B cell (primary cell): Measurements from ENCODE around the gene CFTR. TPM values are rescaled to one million over a fixed set of nuclear protein-coding genes. Genes with fewer than 3 reads are reported as not detected.

Source experiments
- ATAC-seq: fragments of 200-7000 bp; cut with Tn5 transposase; one replicate; pipeline ENCODE4 v1.10.0; 2021; ENCODE audit warnings: low read depth, mild to moderate bottlenecking, moderate number of reproducible peaks, moderate library complexity
- CTCF ChIA-PET: fragments of 350-600 bp; sonication (Branson Sonifier 250); formaldehyde crosslinking; loops from one replicate; lab custom pipeline; 2021; ENCODE audit warnings: antibody characterized with exemption, inconsistent platforms; lab: Charles Lee
- POLR2A ChIA-PET: fragments of 350-600 bp; sonication (Branson Sonifier 250); formaldehyde crosslinking; loops from one replicate; lab custom pipeline; 2021; ENCODE audit warnings: antibody characterized with exemption; lab: Charles Lee
- DNase-seq: peaks from one replicate; pipeline ENCODE4 v3.0.0; 2013
- H2AFZ ChIP-seq: 2 replicates; pipeline ENCODE4 v1.6.1; 2012; ENCODE audit warnings: mild to moderate bottlenecking, low read depth, low read length; ENCODE audit not compliant: insufficient read depth, poor library complexity, severe bottlenecking
- H3K27ac ChIP-seq, 2 donors: 1 replicate in 1 of 2; 2 replicates in 1 of 2; pipeline ENCODE4 v1.5.1; 2012 to 2013; ENCODE audit warnings: low read length in 2 of 2, mild to moderate bottlenecking in 2 of 2, moderate library complexity in 1 of 2
- H3K27me3 ChIP-seq, 4 experiments: fragments of 200-600 bp in 1 of 4; sonication (generic) in 1 of 4; replicated peaks in 1 of 4; 1 replicate in 2 of 4; 2 replicates in 2 of 4; pipeline versions ENCODE4 v1.6.1 to v1.7.0; 2013 to 2016; ENCODE audit warnings: low read length in 3 of 4, mild to moderate bottlenecking in 2 of 4, mixed read lengths in 1 of 4, moderate library complexity in 1 of 4; ENCODE audit not compliant: insufficient read depth in 4 of 4, control insufficient read depth in 3 of 4; ENCODE audit errors: control extremely low read depth in 1 of 4
- H3K36me3 ChIP-seq, 2 experiments: replicated peaks in 1 of 2; 1 replicate in 1 of 2; 2 replicates in 1 of 2; pipeline versions ENCODE4 v1.6.1 to v1.7.1; 2013; ENCODE audit warnings: low read length in 1 of 2; ENCODE audit not compliant: insufficient read depth in 2 of 2, control insufficient read depth in 1 of 2; ENCODE audit errors: control extremely low read depth in 1 of 2, extremely low read depth in 1 of 2
- H3K4me1 ChIP-seq, 2 donors: fragments of 200-600 bp in 1 of 2; sonication (generic) in 1 of 2; 1 replicate in 1 of 2; 2 replicates in 1 of 2; pipeline versions ENCODE4 v1.5.1 to v1.6.1; 2013 to 2017; ENCODE audit warnings: low read length in 2 of 2; ENCODE audit not compliant: control insufficient read depth in 2 of 2, insufficient read depth in 2 of 2
- H3K4me2 ChIP-seq: replicated peaks from 2 replicates; pipeline ENCODE3; 2012; ENCODE audit warnings: mild to moderate bottlenecking, low read depth, low read length; ENCODE audit not compliant: poor library complexity, severe bottlenecking
- H3K4me3 ChIP-seq, 5 experiments: fragments of 200-600 bp in 1 of 5; sonication (generic) in 1 of 5; 1 replicate in 3 of 5; 2 replicates in 2 of 5; pipeline versions ENCODE4 v1.5.1 to v1.7.0; 2011 to 2016; ENCODE audit warnings: low read length in 4 of 5, mild to moderate bottlenecking in 4 of 5, low read depth in 2 of 5, control low read depth in 1 of 5, moderate library complexity in 1 of 5; ENCODE audit not compliant: insufficient read depth in 1 of 5; ENCODE audit errors: control extremely low read depth in 1 of 5, extremely low read depth in 1 of 5
- H3K79me2 ChIP-seq: fragments of 200-600 bp; sonication (generic); one replicate; pipeline ENCODE4 v1.6.0; 2016; ENCODE audit warnings: low read length; ENCODE audit not compliant: control insufficient read depth, insufficient read depth
- H3K9ac ChIP-seq: fragments of 200-600 bp; sonication (generic); 2 replicates; pipeline ENCODE4 v1.6.1; 2017; ENCODE audit warnings: mild to moderate bottlenecking, low read length, moderate library complexity
- H3K9me3 ChIP-seq, 3 donors: one replicate each; pipeline versions ENCODE4 v1.6.1 to v1.7.1; 2013; ENCODE audit warnings: low read length in 2 of 3; ENCODE audit not compliant: control insufficient read depth in 2 of 3, insufficient read depth in 1 of 3; ENCODE audit errors: control extremely low read depth in 1 of 3
- H4K20me1 ChIP-seq: 2 replicates; pipeline ENCODE4 v1.6.0; 2012; ENCODE audit warnings: mild to moderate bottlenecking, low read length; ENCODE audit not compliant: insufficient read depth, control insufficient read depth, poor library complexity, severe bottlenecking
- H3K27ac Mint-ChIP-seq: one replicate; pipeline ENCODE4 v1.8.0; 2021; ENCODE audit warnings: mixed read lengths
- H3K27me3 Mint-ChIP-seq: one replicate; pipeline ENCODE4 v1.8.0; 2021; ENCODE audit warnings: mixed read lengths
- H3K4me1 Mint-ChIP-seq: one replicate; pipeline ENCODE4 v1.8.0; 2021; ENCODE audit warnings: mixed read lengths
- H3K4me3 Mint-ChIP-seq: one replicate; pipeline ENCODE4 v1.8.0; 2021; ENCODE audit warnings: mixed read lengths
- H3K9me3 Mint-ChIP-seq: one replicate; pipeline ENCODE4 v1.8.0; 2022; ENCODE audit warnings: mixed read lengths; ENCODE audit not compliant: insufficient read depth
- EZH2 ChIP-seq: IDR thresholded peaks from 2 replicates; pipeline ENCODE4 v1.6.1; 2012; ENCODE audit warnings: borderline replicate concordance, low read depth, mild to moderate bottlenecking, moderate library complexity, low read length; ENCODE audit not compliant: insufficient read depth, poor library complexity, severe bottlenecking
- WGBS: methylation state at CpG from one replicate; pipeline ENCODE4 v1.1.5; 2013; ENCODE audit warnings: missing lambda C conversion rate; ENCODE audit not compliant: insufficient coverage; 5-methylcytosine and 5-hydroxymethylcytosine counted together
- intact Hi-C: fragments of 100-400 bp; cut with micrococcal nuclease; formaldehyde crosslinking; loops from one replicate; pipeline ENCODE4 v1.10.0; 2022
- polyA plus RNA-seq: library from polyadenylated mRNA; depleted of rRNA; stranded (reverse); fragments of >200 nt; gene quantifications from 2 replicates; pipeline ENCODE4 v1.2.3, GENCODE V29; 2012
- total RNA-seq, 2 donors: library from RNA; stranded (reverse); fragments of 120-200 nt in 1 of 2; gene quantifications; 1 replicate in 1 of 2; 2 replicates in 1 of 2; pipeline versions ENCODE4 v1.2.3 to v1.2.4, GENCODE V29; 2013 to 2022
- TF ChIP-seq, protein P1 (sequence below): fragments of 200-600 bp; IDR thresholded peaks from one replicate; pipeline ENCODE4 v1.8.0; 2022; ENCODE audit warnings: antibody characterized with exemption, mild to moderate bottlenecking

Gene CFTR
- total and polyA plus RNA-seq, 2 donors (not counting 1 experiment from before 2014, with no cell fraction given), result not detected

DNA sequence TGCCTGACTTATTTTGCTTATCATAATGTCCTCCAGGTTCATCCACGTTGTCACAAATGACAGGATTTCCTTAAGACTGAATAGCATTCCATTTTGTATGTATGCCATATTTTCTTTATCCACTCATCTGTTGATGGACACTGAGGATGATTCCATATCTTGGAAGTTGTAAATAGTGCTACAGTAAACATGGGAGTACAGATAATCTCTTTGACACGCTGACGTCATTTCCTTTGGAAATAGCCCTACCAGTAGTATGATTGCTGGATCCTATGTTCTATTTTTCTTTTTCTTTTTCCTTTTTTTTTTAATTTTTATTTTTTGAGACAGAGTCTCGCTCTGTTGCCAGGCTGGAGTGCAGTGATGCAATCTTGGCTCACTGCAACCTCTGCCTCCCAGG lies 225.8 kb downstream of the CFTR start:
- Histone ChIP-seq H3K79me2 (no peaks in the 10 kb centered on the region), H2AFZ (no peak overlapping the region), H3K36me3 (no peaks in the 10 kb centered on the region), H3K27ac (no peak overlapping the region), H4K20me1 (no peaks in the 10 kb centered on the region), H3K4me3 (no peak overlapping the region), H3K27me3 (no peaks in the 10 kb centered on the region), H3K9ac (no peak overlapping the region), H3K4me1 (no peaks in the 10 kb centered on the region), H3K4me2 (no peak overlapping the region), H3K9me3 (no peaks in the 10 kb centered on the region)
- intact Hi-C loops, result no loop called here
- H3K4me3 Mint-ChIP-seq, result no peak overlapping the region
- no peak for DNase-seq
- CTCF ChIA-PET, result interaction anchor here (0.6 kb wide), 1 partner anchor 447 kb away, joined by 5 read pairs; no protein-coding TSS in a partner anchor
- no peaks in the 10 kb centered on the region for H3K4me1 Mint-ChIP-seq
- no CpG with 5 or more reads among the region's 4 CpGs for WGBS
- H3K9me3 Mint-ChIP-seq, result no peaks in the 10 kb centered on the region
- POLR2A ChIA-PET, result no interaction called here
- TF ChIP-seq, protein P1, sequence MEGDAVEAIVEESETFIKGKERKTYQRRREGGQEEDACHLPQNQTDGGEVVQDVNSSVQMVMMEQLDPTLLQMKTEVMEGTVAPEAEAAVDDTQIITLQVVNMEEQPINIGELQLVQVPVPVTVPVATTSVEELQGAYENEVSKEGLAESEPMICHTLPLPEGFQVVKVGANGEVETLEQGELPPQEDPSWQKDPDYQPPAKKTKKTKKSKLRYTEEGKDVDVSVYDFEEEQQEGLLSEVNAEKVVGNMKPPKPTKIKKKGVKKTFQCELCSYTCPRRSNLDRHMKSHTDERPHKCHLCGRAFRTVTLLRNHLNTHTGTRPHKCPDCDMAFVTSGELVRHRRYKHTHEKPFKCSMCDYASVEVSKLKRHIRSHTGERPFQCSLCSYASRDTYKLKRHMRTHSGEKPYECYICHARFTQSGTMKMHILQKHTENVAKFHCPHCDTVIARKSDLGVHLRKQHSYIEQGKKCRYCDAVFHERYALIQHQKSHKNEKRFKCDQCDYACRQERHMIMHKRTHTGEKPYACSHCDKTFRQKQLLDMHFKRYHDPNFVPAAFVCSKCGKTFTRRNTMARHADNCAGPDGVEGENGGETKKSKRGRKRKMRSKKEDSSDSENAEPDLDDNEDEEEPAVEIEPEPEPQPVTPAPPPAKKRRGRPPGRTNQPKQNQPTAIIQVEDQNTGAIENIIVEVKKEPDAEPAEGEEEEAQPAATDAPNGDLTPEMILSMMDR, result no peak
- no peak for TF ChIP-seq EZH2
- no peaks in the 10 kb centered on the region for H3K27me3 Mint-ChIP-seq
- ATAC-seq, result no peak
- no peak overlapping the region for H3K27ac Mint-ChIP-seq

DNA sequence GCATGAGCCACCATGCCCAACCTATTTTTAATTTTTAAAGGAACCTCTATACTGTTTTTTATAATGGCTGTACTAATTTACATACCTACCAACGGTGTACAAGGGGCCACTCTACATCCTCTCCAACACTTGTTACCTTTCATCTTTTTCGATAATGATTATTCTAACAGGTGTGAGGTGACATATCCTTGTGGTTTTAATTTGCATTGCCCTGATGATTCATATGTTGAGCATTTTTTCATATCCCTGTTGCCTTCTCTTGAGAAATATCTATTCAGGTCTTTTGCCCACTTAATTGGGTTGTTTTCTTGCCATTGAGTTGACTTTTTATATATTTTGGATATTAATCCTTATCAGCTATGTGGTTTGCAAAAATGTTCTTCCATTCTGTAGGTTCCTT lies 226.4 kb downstream of the CFTR start:
- H3K9me3 ChIP-seq, result no peaks in the 10 kb centered on the region
- H2AFZ ChIP-seq, result no peak overlapping the region
- H3K4me3 Mint-ChIP-seq, result no peak overlapping the region
- ATAC-seq (no peak), DNase-seq (no peak)
- H3K4me3 ChIP-seq, result no peak overlapping the region
- CTCF ChIA-PET, result interaction anchor here (0.6 kb wide), 1 partner anchor 446 kb away, joined by 5 read pairs; no protein-coding TSS in a partner anchor
- no peaks in the 10 kb centered on the region for H4K20me1 ChIP-seq
- POLR2A ChIA-PET, result no interaction called here
- no peak overlapping the region for H3K27ac ChIP-seq
- no peaks in the 10 kb centered on the region for H3K27me3 ChIP-seq
- intact Hi-C loops, result no loop called here
- H3K9ac ChIP-seq, result no peak overlapping the region
- no peak overlapping the region for H3K4me2 ChIP-seq
- no peaks in the 10 kb centered on the region for H3K27me3 Mint-ChIP-seq
- no peaks in the 10 kb centered on the region for H3K4me1 ChIP-seq
- no peak overlapping the region for H3K27ac Mint-ChIP-seq
- WGBS, result no CpG with 5 or more reads among the region's 2 CpGs
- H3K4me1 Mint-ChIP-seq, result no peaks in the 10 kb centered on the region
- TF ChIP-seq, protein P1, result no peak
- no peak for TF ChIP-seq EZH2
- H3K79me2 ChIP-seq, result no peaks in the 10 kb centered on the region
- no peaks in the 10 kb centered on the region for H3K36me3 ChIP-seq
- H3K9me3 Mint-ChIP-seq, result no peaks in the 10 kb centered on the region
